Endothelial cell of umbilical vein (primary cell): ENCODE results near the gene NCK2.

Experiments
- CTCF ChIP-seq, 2 donors: IDR thresholded peaks; 1 replicate in 1 of 2; 2 replicates in 1 of 2; pipeline ENCODE4 v1.5.1; 2011; ENCODE audit warnings: low read length in 2 of 2, mild to moderate bottlenecking in 2 of 2, moderate library complexity in 2 of 2, control low read depth in 1 of 2, inconsistent platforms in 1 of 2, low read depth in 1 of 2; ENCODE audit not compliant: insufficient read depth in 1 of 2; ENCODE audit errors: extremely low read depth in 1 of 2
- POLR2A ChIP-seq: IDR thresholded peaks from 2 replicates; pipeline ENCODE4 v1.6.1; 2012; ENCODE audit warnings: low read depth, mild to moderate bottlenecking, control low read depth, low read length

- TF ChIP-seq POLR2A (no peak), CTCF (IDR thresholded peaks at IDR 0.05; ENCODE audit: extremely low read depth in 1 of 2, insufficient read depth in 1 of 2, low read depth in 1 of 2, low read length in 2 of 2) (no peak)
Measured at GRCh38 chr2:105887256-105887655, 142.5 kb downstream of the NCK2 start.
